GM19023 (cell line): ENCODE measurements around the gene MTAP.

Experiments
- ATAC-seq: cut with Tn5 transposase; IDR thresholded peaks from one replicate; pipeline ENCODE4 v1.9.1; 2021; ENCODE audit warnings: mild to moderate bottlenecking, moderate library complexity; ENCODE audit not compliant: unreplicated experiment

Gene MTAP

DNA sequence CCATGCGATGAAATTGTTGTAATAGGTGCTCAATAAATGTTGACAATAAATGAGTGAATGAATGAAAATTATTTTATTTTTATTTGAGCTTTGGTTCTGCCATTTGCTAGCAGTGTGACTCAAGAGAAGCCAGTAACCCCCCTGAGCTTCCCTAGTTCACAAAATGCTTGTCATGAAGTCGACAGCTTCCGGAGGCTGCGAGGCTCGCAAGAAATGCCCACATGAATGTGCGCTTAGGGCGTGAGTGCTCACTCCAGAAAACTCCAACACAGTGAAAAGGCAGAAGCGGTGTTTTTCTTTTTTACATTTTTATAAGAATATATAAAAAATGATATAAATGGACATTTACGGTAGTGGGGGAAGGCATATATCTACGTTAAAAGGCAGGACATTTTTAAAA lies 165.3 kb downstream of the MTAP start:
- ATAC-seq: no peak

DNA sequence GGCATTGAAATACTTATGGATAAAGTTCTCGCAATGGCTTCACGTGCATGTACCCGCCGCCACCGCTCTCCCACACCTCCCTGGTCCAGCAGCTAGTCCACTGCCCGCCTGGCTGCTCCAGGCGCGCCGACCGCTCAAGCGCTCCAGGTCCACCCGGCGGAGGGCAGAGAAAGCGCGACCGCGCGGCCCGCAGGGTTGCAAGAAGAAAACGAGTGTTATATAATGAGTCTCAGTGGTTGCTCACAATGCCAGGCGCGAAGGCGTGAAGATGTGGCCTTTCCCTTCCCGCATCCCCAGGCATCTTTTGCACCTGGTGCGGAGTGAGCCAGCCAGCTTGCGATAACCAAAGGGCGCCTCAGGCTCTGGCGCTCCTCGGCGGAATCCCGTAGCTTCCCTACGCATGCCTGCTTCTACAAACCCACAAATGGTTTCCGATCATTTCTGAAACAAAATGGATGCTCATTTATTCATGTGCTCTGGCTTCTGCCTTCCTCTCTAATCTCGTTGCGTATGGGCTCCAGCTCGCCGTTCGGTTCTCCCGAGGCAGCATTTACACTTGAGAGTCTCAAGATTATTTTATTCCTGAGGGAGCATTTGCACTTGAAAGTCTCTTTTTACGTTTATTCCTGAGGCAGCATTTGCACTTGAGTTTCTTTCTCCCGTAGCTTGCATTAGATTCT lies 166.0 kb downstream of the MTAP start:
- no peak for ATAC-seq

DNA sequence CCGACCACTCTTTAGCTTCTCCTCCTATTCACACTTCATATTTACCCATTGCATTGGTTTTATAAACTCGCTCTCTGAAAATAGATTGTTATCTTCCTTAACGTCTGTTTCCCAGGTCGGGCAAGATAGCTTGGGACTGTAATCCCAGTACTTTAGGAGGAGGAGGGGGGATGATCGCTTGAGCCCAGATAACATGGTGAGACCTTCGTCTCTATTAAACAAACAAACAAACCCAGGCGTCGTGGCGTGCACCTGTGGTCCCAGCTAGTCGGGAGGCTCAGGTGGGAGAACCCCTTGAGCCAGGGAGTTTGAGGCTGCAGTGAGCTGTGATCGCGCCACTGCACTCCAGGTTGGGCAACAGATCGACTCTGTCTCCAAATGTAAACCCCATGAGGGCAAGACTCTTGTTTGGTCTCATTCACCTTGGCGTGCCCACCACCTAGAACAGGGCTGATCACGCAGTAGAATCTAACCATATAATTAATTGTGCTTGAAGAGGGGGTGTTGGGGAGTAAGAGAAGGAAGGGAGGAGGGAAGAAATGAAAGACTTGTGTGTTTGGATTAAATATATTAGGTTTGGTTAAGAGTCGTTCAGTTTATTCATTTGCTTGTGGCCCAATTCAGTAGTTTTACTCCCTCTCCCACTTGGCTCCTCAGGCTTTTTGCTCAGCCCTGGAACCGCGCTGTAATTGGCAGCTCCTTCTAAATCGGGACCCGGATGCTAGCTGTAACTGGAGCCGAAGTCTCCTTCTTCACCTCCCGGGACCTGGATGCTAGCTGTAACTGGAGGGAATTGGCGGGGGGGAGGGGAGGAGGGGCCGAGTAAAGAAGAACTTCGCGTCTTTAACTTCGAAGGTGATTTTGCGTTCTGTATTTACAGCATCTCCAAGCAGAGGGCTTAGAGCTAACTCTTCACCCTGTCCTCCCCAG lies 166.8 kb downstream of the MTAP start:
- ATAC-seq: no peak

- ATAC-seq: no peak
These were observed 167.7 kb downstream of the MTAP start for GRCh38 chr9:21969951-21970799.

DNA sequence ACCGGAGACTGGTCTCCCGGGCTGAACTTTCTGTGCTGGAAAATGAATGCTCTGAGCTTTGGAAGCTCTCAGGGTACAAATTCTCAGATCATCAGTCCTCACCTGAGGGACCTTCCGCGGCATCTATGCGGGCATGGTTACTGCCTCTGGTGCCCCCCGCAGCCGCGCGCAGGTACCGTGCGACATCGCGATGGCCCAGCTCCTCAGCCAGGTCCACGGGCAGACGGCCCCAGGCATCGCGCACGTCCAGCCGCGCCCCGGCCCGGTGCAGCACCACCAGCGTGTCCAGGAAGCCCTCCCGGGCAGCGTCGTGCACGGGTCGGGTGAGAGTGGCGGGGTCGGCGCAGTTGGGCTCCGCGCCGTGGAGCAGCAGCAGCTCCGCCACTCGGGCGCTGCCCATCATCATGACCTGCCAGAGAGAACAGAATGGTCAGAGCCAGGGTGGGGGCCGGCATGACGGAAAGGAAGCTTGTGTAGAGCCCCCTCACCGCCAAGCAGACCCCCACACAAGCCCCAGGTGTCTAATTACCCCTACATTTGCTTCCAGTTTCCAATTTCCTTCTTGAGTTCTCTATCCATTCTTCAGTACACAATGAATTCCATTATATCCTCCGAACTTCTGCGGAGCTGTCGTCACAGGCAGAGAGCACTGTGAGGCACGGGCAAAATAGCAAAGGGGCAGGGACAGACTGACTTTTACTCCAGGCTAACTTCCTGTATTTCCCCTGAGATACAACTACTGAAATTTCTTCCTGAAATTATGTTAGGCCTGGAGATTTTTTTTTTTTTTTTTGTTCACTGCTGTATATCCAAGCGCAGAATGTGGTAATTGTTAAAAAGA lies 168.6 kb downstream of the MTAP start:
- ATAC-seq: no peak

- no peak for ATAC-seq
These were observed 169.9 kb downstream of the MTAP start for GRCh38 chr9:21972361-21972760.

DNA sequence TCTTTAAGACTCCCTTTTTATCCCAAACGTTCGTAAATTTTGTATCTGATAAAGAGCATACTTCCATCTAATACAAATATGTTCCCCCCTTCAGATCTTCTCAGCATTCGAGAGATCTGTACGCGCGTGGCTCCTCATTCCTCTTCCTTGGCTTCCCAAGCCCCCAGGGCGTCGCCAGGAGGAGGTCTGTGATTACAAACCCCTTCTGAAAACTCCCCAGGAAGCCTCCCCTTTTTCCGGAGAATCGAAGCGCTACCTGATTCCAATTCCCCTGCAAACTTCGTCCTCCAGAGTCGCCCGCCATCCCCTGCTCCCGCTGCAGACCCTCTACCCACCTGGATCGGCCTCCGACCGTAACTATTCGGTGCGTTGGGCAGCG lies 171.9 kb downstream of the MTAP start:
- peak; percentile 3 for ATAC-seq

- peak; percentile 69 for ATAC-seq
These were observed 172.4 kb downstream of the MTAP start for GRCh38 chr9:21974722-21975409.

DNA sequence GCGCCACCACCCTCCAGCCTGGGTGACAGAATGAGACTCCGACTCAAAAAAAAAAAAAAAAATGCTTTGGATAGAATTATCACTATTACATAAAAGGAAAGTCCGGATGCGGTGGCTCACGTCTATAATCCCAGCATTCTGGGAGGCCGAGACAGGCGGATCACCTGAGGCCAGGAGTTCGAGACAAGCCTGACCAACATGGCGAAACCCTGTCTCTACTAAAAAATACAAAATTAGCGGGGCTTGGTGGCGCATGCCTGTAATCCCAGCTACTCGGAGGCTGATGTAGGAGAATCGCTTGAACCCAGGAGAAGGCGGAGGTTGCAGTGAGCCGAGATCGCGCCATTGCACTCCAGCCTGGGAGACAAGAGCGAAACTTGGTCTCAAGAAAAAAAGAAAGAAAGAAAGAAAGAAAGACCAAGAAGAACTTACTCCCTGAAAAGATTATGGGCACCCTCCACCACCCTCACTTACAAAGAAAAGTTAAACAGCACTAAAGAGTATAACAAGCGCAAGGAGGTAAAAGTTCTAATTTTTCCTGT lies 174.0 kb downstream of the MTAP start:
- ATAC-seq: no peak

DNA sequence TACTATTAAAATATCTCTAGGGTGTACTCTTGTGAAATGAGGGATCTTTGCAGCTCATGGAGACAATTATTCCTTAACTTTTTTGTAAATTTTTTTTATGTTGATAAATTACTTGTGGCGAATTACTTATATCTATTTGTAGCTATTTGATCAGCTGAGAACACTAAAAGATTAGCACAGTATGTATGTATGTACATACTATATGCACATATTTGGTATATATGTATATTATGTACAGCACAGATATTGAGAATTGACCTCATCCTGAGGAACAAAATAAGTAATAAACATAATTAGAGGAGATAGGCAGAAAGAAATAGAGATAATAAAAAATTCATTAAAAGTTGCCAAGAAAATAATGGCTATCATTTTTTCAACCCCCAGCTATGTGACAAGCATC lies 180.0 kb downstream of the MTAP start:
- ATAC-seq: no peak

- ATAC-seq: no peak
These were observed 180.6 kb downstream of the MTAP start for GRCh38 chr9:21982861-21983560.

GRCh38 chr9:21983561-21983935 lies 181.1 kb downstream of the MTAP start:
- no peak for ATAC-seq

DNA sequence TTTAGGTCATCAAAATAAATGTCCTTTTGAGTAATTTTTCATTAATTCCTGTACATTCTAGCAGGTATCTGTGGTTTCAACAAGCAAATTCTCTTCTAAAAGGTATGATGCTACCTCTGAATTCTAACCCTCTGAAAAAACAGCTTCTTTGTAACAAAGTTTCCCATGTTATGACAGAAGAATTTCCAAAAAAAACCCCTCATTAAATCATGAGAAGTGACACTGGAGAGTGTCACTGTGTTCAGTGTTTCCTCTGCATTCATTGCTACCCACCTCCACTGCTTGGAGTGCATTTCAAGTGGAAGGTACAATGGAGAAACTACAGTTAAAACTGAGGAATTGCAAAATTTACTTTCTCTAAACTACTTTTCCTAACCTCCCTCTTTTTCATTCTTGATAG lies 181.7 kb downstream of the MTAP start:
- no peak for ATAC-seq

DNA sequence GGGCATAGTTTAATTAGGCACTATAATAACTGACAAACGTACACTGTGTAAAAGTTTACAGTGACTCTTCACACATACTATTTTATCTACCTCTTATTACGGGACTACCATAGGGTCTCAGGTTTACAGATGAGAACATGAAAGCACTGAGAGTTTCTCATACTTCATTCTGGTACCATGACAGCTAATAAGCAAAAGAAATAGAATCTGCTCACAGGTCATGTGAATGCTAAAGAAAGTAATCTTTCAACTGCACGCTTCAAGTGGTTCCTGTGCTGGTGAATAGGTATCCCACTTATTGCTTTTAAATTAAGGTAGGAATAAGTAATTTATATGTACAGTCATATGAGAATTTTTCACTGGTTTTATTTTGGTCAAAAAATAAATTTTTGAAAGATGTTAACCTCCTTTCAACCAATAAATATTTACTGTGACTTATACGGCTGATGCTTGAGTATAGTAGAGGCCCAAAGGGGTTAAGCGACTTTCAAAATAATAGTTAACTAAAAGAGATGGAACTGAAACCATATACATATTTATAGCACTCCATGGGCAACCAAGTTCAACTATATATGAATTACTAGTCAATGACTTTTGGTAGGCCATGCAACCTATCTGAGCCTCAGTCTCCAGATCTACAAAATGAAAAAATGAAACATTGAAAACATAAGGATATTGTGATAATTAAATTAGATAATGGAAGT lies 183.7 kb downstream of the MTAP start:
- peak; percentile 40 for ATAC-seq
